GM19351 (cell line): ENCODE data around the gene ORAI3.

Experiments
- ATAC-seq: cut with Tn5 transposase; IDR thresholded peaks from one replicate; pipeline ENCODE4 v1.9.1; 2021; ENCODE audit warnings: mild to moderate bottlenecking, moderate library complexity; ENCODE audit not compliant: unreplicated experiment

The ORAI3 gene

DNA sequence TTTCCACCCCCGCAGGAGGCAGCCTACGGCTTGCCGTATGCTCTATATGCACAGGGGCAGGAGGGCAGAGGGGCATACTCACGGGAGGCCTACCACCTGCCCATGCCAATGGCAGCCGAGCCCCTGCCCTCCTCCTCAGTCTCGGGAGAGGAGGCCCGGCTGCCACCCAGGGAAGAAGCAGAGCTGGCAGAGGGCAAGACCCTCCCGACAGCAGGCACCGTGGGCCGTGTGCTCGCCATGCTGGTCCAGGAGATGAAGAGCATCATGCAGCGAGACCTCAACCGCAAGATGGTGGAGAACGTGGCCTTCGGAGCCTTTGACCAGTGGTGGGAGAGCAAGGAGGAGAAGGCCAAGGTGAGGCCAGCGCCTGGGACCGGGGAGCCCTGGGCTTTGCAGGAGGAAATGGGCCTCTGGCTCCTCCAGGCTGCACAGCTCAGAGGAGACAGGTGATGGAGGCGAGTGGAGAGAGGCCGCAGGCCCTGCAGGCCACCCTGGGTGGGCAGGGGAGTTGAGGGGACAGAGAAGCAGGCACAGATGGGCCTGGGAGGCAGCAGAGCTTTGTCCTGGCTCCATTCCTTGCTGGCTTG lies 17.3 kb downstream of the ORAI3 start:
- ATAC-seq = no peak

DNA sequence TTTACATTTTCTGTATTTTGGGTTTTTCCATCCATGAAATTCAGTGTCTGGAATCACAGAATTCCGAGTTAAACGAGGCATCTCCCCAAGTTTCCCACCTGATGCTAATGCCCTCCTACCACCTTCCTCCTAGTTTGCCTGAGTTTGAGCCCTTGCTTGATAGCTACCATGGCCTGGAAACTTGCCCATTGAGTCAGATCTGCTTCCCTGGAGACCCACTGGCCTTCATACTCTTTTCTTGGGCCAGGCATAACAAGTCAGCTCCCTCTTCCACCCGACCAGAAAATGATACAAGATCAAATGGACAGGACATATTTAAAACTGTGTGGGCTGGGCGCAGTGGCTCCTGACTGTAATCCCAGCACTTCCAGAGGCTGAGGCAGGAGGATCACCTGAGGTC lies 18.9 kb downstream of the ORAI3 start:
- ATAC-seq = no peak

DNA sequence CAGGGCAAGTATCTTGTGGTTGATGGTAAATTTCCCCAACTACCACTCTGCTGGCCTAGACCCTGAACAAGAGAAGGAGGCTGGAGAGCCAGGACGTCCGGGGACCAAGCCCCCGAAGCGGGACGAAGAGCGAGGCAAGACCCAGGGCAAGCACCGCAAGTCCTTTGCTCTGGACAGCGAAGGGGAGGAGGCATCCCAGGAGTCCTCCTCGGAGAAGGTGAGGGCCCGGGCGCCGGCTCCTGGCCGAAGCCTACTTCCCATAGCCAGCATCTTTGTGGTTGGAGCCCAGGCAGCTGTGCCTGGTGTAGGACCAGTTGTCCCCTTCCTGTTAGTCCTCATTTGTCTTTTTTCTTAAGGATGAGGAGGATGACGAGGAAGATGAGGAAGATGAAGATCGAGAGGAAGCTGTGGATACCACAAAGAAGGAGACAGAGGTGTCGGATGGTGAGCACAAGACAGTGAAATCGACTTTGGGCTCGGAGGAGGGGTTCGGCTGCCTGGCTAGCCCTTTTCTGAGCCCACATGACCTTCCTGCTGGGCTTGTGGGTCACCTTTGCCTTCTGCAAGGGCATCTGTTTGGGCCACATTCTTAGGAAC lies 20.5 kb downstream of the ORAI3 start:
- ATAC-seq = no peak

DNA sequence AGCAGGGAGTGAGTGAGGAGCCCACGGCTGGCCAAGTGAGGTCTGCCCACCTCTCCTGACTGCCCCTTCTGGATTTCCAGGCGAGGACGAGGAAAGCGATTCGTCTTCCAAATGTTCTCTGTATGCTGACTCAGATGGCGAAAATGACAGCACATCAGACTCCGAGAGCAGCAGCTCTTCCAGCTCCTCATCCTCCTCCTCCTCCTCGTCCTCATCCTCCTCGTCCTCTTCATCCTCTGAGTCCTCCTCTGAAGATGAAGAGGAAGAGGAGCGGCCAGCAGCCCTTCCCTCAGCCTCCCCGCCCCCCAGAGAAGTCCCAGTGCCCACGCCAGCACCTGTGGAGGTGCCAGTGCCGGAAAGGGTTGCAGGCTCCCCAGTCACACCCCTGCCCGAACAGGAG lies 22.4 kb downstream of the ORAI3 start:
- ATAC-seq = no peak

DNA sequence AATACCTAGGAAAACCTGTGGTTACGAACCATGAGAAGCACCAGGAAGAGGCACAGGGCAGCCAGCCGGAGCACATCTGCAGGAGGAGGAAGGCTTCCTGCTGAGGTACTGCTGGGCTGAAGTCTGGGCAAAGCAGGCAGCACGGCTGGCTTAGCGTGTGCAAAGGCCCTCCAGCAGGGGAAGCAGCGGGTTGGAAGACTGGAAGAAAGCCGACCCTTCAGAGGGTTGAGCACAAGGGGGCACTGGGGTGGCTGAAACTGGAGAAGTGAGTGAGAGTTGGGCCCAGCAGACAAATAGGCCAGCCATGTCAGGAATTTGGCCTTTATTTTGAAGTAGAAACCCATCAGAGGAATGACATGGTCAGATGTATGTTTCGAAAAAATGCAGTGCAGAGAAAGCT lies 24.0 kb downstream of the ORAI3 start:
- ATAC-seq = no peak

DNA sequence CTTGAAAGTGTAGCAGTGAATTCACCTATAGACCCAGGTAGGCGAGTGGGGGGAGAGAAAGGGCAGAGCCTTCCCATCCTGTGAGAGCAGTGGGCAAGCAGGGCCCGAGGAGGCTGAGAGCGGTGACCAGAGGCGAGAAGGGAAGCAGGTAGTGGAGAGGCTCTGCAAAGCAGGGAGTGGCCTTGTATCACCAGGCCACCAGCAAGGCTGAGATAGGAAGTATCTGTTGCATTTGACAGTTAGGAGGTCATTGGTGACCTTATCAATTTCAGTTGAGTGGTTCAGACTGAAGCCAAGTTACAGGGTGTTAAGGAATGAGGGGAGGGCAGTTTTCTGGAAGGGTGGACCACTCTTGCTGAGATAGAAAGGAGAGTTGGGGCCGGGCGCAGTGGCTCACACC lies 25.5 kb downstream of the ORAI3 start:
- no peak for ATAC-seq

DNA sequence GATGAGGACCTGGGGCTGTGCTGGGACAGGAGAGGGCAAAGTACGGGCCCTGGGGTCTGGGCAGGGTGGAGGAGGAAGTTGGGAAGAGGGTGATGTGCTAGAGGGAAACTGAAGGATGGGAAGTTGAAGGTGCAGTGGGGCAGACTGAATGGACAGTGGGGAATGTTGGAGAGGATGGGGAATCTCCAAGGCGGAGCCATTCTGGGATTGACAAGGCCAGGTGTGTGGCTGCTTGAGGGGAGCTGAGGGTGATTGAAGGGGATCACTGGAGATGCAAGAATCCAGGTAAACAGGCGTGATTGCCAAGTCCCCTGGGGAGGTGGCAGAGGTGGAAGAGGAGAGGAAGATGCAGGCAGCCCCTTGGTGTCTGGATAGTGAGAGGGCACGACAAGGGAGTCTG lies 27.6 kb downstream of the ORAI3 start:
- no peak for ATAC-seq

DNA sequence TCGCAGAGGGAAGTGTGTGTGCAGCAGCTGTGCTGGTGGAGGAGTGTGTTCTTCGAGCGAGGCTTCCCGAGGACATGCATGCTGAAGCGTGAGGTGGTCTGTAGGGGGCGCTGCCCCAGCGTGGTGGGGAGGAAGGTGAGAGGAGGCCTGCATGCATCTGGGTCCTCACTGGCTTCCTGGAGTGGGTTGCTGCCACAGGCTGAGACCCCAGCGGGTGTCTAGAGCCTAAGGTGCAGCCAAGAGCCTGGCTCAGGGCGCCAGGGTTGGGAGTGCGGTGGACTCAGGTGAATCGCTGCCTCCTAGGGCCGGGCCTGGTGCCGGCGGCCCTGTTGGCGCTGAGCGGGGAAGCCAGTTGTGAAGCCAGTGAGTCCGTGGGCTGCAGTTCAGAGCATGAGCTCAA lies 28.6 kb downstream of the ORAI3 start:
- ATAC-seq = no peak

DNA sequence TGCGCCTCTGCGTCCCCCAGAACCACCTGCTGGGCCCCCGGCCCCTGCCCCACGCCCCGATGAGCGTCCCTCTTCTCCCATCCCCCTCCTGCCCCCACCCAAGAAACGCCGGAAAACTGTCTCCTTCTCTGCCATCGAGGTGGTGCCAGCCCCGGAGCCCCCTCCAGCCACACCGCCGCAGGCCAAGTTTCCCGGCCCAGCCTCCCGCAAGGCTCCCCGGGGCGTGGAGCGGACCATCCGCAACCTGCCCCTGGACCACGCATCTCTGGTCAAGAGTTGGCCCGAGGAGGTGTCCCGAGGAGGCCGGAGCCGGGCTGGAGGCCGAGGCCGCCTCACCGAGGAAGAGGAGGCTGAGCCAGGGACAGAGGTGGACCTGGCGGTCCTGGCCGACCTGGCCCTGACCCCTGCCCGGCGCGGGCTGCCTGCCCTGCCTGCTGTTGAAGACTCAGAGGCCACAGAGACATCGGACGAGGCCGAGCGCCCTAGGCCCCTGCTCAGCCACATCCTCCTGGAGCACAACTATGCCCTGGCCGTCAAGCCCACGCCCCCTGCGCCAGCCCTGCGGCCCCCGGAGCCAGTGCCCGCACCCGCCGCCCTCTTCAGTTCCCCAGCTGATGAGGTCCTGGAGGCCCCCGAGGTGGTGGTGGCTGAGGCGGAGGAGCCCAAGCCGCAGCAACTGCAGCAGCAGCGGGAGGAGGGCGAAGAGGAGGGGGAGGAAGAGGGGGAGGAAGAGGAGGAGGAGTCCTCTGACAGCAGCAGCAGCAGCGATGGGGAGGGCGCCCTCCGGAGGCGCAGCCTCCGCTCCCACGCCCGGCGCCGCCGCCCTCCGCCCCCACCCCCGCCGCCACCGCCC lies 30.5 kb downstream of the ORAI3 start:
- ATAC-seq = no peak

DNA sequence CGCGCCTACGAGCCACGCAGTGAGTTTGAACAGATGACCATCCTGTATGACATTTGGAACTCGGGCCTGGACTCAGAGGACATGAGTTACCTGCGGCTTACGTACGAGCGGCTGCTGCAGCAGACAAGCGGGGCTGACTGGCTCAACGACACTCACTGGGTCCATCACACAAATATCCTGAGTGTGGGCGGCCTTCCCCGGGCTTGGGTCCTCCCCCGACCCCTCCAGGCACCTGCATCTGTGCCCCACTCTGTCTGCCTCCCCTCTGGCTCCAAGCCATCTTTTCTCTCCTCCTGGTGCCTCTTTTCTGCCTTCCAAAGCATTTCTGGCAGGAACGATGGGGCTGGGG lies 31.1 kb downstream of the ORAI3 start:
- ATAC-seq = no peak

DNA sequence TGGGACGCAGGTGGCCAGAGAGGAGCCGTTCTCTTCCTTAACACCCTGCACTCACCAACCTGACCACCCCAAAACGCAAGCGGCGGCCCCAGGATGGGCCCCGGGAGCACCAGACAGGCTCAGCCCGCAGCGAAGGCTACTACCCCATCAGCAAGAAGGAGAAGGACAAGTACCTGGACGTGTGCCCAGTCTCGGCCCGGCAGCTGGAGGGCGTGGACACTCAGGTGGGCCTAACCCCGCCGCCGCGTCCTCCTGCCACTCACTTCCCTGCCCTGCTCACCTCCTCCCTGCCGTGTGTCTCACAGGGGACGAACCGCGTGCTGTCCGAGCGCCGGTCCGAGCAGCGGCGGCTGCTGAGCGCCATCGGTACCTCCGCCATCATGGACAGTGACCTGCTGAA lies 31.6 kb downstream of the ORAI3 start:
- no peak for ATAC-seq

DNA sequence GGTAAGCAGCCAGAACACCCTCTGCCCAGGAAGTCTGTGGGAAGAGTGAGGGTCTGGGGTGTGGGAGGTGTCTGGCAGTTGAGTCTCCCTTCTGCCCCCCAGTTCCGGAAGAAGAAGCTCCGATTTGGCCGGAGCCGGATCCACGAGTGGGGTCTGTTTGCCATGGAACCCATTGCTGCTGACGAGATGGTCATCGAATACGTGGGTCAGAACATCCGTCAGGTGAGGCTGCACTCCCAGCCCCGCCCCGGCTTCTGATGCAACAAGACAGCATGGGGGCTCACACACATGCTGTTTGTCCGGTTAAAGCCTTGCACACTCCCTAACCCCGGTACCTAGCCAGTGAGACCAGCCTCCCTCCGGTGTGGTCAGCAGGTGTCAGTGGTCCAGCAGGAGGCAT lies 32.1 kb downstream of the ORAI3 start:
- ATAC-seq = no peak

DNA sequence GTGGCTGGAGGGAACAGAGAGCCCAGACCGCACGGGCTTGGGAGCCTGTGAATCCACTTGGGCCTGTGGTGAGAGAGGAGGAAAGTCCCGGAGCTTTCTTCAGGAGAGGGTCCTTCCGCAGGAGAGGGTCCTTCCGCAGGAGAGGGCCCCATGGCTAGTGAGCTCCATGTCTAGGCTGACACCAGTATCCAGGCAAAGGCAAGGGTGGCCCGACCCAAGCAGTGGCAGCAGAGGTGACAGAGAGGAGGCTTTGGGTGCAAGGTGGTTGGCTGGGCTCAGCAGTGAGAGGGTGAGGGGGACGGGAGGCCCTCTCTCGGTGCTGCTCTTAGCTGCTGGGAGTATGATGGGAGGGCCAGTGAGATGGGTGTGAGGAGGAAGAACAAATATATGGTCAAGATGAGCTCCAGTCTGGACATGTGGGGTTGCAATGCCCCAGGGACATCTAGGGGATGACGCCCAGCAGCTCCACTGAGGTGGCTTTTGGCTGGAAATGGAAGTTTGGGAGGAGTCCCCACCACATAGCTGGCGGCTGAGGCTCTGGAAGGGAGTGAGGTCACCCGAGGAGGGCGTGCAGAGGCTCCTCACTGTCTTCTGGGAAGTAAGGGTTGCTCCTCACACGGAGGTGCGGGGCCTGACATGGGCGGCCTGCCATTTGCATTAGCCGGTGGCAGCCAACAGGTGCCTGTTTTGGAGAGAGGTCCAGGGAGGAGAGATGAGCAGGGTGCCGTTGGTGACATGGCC lies 33.9 kb downstream of the ORAI3 start:
- no peak for ATAC-seq

DNA sequence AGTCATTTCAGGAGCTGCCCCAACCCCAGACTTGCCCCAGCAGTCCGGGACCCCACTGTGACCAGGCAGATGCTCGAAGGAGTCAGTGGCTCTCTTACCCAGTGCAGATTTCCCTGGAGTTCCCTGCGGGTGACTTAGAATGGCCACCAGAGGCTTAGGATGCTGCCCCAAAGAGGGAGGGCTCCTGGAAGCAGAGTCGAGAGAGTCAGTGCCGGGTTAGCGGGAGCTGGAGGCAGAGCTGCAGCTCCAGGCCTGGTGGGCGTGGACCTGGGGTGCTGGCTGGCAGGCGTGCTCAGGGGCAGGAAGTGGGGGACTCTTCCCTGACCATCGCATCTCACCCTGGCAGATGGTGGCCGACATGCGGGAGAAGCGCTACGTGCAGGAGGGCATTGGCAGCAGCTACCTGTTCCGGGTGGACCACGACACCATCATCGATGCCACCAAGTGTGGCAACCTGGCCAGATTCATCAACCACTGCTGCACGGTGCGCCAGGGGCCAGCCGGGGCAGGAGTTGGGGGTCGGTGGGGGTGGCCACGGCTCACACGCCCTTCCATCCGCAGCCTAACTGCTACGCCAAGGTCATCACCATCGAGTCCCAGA lies 34.5 kb downstream of the ORAI3 start:
- no peak for ATAC-seq

DNA sequence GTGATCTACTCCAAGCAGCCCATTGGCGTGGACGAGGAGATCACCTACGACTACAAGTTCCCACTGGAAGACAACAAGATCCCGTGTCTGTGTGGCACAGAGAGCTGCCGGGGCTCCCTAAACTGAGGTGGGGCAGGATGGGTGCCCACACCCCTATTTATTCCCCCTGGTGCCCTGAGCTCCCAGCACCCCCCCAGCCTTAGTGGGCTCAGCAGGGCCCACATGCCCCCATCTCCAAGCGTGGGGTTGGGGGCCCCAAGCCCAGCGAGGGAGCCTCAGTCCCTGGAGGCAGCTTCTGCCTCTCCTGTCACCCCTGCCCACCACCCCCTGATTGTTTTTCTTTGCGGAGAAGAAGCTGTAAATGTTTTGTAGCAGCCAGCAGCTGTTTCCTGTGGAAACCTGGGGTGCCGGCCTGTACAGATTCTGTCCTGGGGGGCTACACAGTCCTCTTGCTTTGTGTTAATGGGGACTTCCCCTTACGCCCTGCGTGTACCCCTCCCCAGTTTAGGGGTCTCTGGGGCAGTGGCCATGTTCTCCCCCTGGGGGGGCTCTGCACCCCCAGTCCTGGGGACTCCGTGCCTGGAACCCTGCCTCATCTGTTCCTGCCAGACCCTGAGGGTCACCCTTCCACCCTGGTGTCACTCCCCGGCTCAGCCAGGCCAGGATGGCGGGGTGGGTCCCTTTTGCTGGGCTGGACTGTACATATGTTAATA lies 35.2 kb downstream of the ORAI3 start:
- ATAC-seq = no peak

DNA sequence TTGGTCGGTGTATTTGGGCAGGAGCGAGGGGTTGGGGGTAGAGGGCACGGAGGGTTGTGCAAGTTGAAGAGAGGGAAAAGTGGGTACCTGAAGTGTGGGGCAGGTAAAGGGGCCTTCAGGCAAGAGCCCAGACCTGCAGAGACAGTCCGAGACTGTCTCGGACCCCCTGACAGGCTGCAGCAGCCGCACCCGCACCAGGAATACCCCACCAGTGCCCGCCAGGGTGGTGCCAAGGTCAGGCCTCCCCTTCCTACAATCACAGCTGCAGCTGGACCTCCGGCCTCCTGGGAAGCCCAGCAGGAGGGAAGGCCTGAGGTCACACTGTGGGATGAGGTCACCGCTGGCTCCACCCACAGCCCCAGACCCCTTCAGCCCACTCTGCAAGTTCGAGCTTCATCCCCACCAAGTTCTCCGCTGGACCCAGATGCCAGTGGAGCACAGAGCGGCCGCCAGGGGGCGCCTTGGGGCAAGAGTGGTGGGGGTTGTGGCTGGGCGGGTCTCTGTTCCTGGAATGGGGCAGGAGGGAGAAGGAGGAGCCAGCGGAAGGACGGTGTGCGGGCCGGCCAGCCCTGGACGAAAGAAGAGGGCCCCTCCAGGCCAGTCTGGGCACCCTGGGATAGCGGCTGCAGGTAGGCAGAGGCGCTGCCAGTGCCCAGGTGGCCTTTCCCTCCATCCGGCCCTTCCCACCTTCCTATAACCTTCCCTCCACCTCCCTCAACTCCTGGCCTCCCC lies 36.0 kb downstream of the ORAI3 start, which contains the start of gene HSD3B7:
TSS of gene HSD3B7 (plus strand) at position 539 of the 732 bp plus-strand sequence. CDS start 452 bp downstream, outside the sequence.
- peak; percentile 65 for ATAC-seq

DNA sequence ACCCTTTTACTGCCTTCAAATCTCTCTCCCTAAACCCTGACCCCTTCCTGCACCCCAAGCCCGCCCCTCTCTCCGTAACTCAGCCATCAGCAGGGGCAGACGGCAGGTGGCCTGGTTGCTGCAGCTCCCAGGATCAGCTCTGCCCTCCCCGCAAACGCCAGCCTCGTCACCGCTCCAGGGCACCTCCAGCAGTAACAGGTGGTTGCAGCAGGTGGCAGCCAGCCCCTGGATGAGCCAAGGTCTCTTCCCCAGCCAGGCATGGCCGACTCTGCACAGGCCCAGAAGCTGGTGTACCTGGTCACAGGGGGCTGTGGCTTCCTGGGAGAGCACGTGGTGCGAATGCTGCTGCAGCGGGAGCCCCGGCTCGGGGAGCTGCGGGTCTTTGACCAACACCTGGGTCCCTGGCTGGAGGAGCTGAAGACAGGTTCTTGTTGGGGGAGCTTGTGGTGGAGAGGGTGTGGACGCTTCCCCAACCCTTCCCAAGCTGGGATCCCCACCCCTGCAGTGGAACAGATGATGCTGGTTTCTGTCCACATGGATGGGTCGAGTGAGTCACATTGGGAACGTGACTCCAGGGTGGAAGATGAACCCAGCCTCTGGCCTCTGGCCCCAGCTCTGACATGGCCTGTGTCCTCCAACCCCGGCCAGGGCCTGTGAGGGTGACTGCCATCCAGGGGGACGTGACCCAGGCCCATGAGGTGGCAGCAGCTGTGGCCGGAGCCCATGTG lies 36.7 kb downstream of the ORAI3 start:
- no peak for ATAC-seq

DNA sequence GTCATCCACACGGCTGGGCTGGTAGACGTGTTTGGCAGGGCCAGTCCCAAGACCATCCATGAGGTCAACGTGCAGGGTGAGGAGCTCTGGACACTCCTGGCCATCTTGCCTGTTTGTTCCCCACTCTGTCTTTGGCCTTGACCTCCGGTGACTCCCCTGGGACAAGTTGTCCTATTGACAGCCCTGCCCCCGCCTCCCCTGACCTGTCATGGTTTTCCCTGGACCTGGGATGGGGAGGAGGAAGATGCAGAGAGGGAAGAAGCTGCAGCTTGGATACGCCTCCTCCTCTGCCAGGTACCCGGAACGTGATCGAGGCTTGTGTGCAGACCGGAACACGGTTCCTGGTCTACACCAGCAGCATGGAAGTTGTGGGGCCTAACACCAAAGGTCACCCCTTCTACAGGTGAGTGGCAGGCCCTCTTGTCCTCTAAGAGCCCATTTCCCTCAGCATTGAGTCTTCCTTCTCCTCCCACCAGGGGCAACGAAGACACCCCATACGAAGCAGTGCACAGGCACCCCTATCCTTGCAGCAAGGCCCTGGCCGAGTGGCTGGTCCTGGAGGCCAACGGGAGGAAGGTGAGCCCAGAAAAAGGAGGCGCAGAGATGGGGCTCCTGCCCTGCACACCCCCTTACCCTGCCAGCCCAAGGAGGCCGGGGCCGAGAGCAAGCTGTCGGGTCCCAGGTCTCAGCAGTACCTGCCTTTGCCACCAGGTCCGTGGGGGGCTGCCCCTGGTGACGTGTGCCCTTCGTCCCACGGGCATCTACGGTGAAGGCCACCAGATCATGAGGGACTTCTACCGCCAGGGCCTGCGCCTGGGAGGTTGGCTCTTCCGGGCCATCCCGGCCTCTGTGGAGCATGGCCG lies 37.5 kb downstream of the ORAI3 start:
- ATAC-seq = no peak
